Smooth muscle cell (in vitro differentiated cells): ENCODE data around the gene NUP153. TPM values are rescaled to one million over a fixed set of nuclear protein-coding genes. Genes with fewer than 3 reads are reported as not detected.

Experiments used
- DNase-seq: peaks from one replicate; lab custom pipeline; 2025; ENCODE audit not compliant: unreplicated experiment; lab: John Stamatoyannopoulos, UW
- H2AFZ ChIP-seq: fragments of 200-600 bp; sonication (generic); 2 replicates; pipeline ENCODE4 v1.6.0; 2016; ENCODE audit warnings: antibody characterized with exemption, low read depth, mild to moderate bottlenecking
- H3F3A ChIP-seq: fragments of 200-600 bp; sonication (generic); 2 replicates; pipeline ENCODE4 v1.6.0; 2017; ENCODE audit warnings: antibody characterized with exemption, low read depth
- H3K27ac ChIP-seq: fragments of 200-600 bp; sonication (generic); 2 replicates; pipeline ENCODE4 v1.5.1; 2016; ENCODE audit warnings: low read depth, mild to moderate bottlenecking
- H3K27me3 ChIP-seq: fragments of 200-600 bp; sonication (generic); 2 replicates; pipeline ENCODE4 v1.6.1; 2016; ENCODE audit warnings: low read depth, mild to moderate bottlenecking
- H3K36me3 ChIP-seq: fragments of 200-600 bp; sonication (generic); 2 replicates; pipeline ENCODE4 v1.5.1; 2016; ENCODE audit warnings: low read depth
- H3K4me1 ChIP-seq: fragments of 200-600 bp; sonication (generic); 2 replicates; pipeline ENCODE4 v1.5.1; 2016; ENCODE audit warnings: low read depth
- H3K4me2 ChIP-seq: fragments of 200-600 bp; sonication (generic); 2 replicates; pipeline ENCODE4 v1.6.0; 2016; ENCODE audit warnings: mild to moderate bottlenecking
- H3K4me3 ChIP-seq: fragments of 200-600 bp; sonication (generic); 2 replicates; pipeline ENCODE4 v1.5.1; 2016; ENCODE audit warnings: mild to moderate bottlenecking
- H3K79me2 ChIP-seq: fragments of 200-600 bp; sonication (generic); 2 replicates; pipeline ENCODE4 v1.6.0; 2016; ENCODE audit warnings: low read depth, mild to moderate bottlenecking
- H3K9ac ChIP-seq: fragments of 200-600 bp; sonication (generic); 2 replicates; pipeline ENCODE4 v1.6.0; 2016; ENCODE audit warnings: low read depth
- H3K9me3 ChIP-seq: fragments of 200-600 bp; sonication (generic); replicated peaks from 2 replicates; pipeline ENCODE4 v1.5.1; 2016; ENCODE audit warnings: low read depth
- H4K20me1 ChIP-seq: fragments of 200-600 bp; sonication (generic); 2 replicates; pipeline ENCODE4 v1.6.0; 2016; ENCODE audit warnings: low read depth
- WGBS: methylation state at CpG from one replicate; pipeline ENCODE4 v1.1.7; 2016; ENCODE audit warnings: low lambda C conversion rate; 5-methylcytosine and 5-hydroxymethylcytosine counted together
- polyA plus RNA-seq: library from polyadenylated mRNA; unstranded; fragments of >200 nt; fragmentation: Nextera tagmentation; extraction: Ambion mirVana; gene quantifications from 2 replicates; pipeline ENCODE4 v1.2.1, GENCODE V29; 2016
- total RNA-seq: library from RNA; depleted of rRNA; stranded (reverse); fragments of >200 nt; gene quantifications from 2 replicates; pipeline ENCODE4 v1.2.3, GENCODE V29; 2014
- TF ChIP-seq, protein P1 (sequence below): fragments of 200-600 bp; sonication (generic); IDR thresholded peaks from 2 replicates; pipeline ENCODE4 v1.5.1; 2017; ENCODE audit warnings: borderline replicate concordance, mild to moderate bottlenecking, antibody characterized with exemption; ENCODE audit not compliant: insufficient read depth, poor library complexity, severe bottlenecking

The NUP153 gene
- total and polyA plus RNA-seq, 2 experiments from 2014 or later: 9.7 to 39.4 TPM

- Histone ChIP-seq H4K20me1 (peaks cover 16% of the 10 kb centered on the region), H3F3A (no peaks in the 10 kb centered on the region), H3K4me1 (no peaks in the 10 kb centered on the region), H3K79me2 (peaks cover 12% of the 10 kb centered on the region), H3K4me2 (no peak overlapping the region), H3K9ac (no peak overlapping the region), H3K27me3 (no peaks in the 10 kb centered on the region), H3K27ac (no peak overlapping the region), H3K9me3 (no peaks in the 10 kb centered on the region), H3K4me3 (no peak overlapping the region), H3K36me3 (peaks cover 28% of the 10 kb centered on the region), H2AFZ (no peak overlapping the region)
- whole genome bisulfite sequencing: 96% methylated on average over 2 of the region's 2 CpGs
- DNase-seq: no peak
- TF ChIP-seq, protein P1, sequence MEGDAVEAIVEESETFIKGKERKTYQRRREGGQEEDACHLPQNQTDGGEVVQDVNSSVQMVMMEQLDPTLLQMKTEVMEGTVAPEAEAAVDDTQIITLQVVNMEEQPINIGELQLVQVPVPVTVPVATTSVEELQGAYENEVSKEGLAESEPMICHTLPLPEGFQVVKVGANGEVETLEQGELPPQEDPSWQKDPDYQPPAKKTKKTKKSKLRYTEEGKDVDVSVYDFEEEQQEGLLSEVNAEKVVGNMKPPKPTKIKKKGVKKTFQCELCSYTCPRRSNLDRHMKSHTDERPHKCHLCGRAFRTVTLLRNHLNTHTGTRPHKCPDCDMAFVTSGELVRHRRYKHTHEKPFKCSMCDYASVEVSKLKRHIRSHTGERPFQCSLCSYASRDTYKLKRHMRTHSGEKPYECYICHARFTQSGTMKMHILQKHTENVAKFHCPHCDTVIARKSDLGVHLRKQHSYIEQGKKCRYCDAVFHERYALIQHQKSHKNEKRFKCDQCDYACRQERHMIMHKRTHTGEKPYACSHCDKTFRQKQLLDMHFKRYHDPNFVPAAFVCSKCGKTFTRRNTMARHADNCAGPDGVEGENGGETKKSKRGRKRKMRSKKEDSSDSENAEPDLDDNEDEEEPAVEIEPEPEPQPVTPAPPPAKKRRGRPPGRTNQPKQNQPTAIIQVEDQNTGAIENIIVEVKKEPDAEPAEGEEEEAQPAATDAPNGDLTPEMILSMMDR: no peak
These were observed 73.1 kb downstream of the NUP153 start for GRCh38 chr6:17633465-17634188.

GRCh38 chr6:17632934-17633333 is 73.8 kb downstream of the NUP153 start:
- peaks cover 16% of the 10 kb centered on the region for H4K20me1 ChIP-seq
- H3K9ac ChIP-seq: no peak overlapping the region
- H3K27ac ChIP-seq: no peak overlapping the region
- H2AFZ ChIP-seq: no peak overlapping the region
- TF ChIP-seq, protein P1: no peak
- peaks cover 35% of the 10 kb centered on the region for H3K36me3 ChIP-seq
- no peaks in the 10 kb centered on the region for H3F3A ChIP-seq
- peaks cover 12% of the 10 kb centered on the region for H3K79me2 ChIP-seq
- H3K27me3 ChIP-seq: no peaks in the 10 kb centered on the region
- H3K4me2 ChIP-seq: no peak overlapping the region
- H3K9me3 ChIP-seq: no peaks in the 10 kb centered on the region
- no peaks in the 10 kb centered on the region for H3K4me1 ChIP-seq
- H3K4me3 ChIP-seq: no peak overlapping the region
- no peak for DNase-seq
- 100% methylated on average over 1 of the region's 1 CpG for WGBS

GRCh38 chr6:17630511-17631073 is 76.1 kb downstream of the NUP153 start:
- no peak overlapping the region for H3K4me2 ChIP-seq
- no peak for DNase-seq

More at GRCh38 chr6:17630511-17631073, 76.1 kb downstream of the NUP153 start:
- H2AFZ ChIP-seq: no peak overlapping the region
- H3K9me3 ChIP-seq: no peaks in the 10 kb centered on the region
- H3K4me3 ChIP-seq: no peak overlapping the region
- no peaks in the 10 kb centered on the region for H3F3A ChIP-seq
- no peak overlapping the region for H3K27ac ChIP-seq
- H3K4me1 ChIP-seq: no peaks in the 10 kb centered on the region
- H3K79me2 ChIP-seq: peaks cover 14% of the 10 kb centered on the region
- no peaks in the 10 kb centered on the region for H3K27me3 ChIP-seq
- no peak overlapping the region for H3K9ac ChIP-seq
- TF ChIP-seq, protein P1: no peak
- H4K20me1 ChIP-seq: peaks cover 20% of the 10 kb centered on the region
- peaks cover 37% of the 10 kb centered on the region for H3K36me3 ChIP-seq
- WGBS: 81% methylated on average over 3 of the region's 5 CpGs
